Thyroid gland (tissue), 4 donors: ENCODE measurements around the gene SPATA20.

Experiments used
- POLR2A ChIP-seq, 2 donors: fragments of 450-650 bp; IDR thresholded peaks; one replicate each; pipeline ENCODE4 v1.6.1; 2017; ENCODE audit warnings: antibody characterized with exemption in 2 of 2, mild to moderate bottlenecking in 2 of 2, moderate library complexity in 1 of 2
- TF ChIP-seq, protein P1 (sequence below), 6 experiments: fragments of 200-600 bp in 3 of 6; fragments of 450-650 bp in 3 of 6; sonication (generic) in 3 of 6; IDR thresholded peaks; one replicate each; pipeline ENCODE4 v1.5.1; 2016 to 2019; ENCODE audit warnings: antibody characterized with exemption in 6 of 6, mild to moderate bottlenecking in 2 of 6, inconsistent platforms in 1 of 6, moderate library complexity in 1 of 6

DNA sequence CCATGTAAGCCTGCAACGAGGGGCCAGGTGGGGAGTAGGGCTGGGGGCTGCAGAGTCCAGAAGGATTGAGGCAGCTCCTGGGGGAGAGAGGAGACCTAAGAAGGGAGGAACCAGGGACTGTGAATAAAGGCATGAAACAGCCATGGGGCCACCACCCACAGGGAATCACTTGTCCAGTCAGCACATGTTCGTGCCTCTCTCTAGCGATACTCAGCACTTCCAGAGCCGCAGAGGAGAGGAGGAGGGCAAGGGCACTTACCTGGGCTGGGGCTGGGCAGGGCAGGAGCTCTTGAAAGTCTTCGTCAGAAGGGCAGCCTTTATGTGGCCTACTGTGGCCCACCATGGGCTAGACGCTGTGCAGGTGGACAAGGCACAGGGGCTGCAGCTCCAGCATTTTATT, 37.8 kb downstream of the SPATA20 start:
- TF ChIP-seq POLR2A (IDR thresholded peaks at IDR 0.05): no peak
- TF ChIP-seq, protein P1, sequence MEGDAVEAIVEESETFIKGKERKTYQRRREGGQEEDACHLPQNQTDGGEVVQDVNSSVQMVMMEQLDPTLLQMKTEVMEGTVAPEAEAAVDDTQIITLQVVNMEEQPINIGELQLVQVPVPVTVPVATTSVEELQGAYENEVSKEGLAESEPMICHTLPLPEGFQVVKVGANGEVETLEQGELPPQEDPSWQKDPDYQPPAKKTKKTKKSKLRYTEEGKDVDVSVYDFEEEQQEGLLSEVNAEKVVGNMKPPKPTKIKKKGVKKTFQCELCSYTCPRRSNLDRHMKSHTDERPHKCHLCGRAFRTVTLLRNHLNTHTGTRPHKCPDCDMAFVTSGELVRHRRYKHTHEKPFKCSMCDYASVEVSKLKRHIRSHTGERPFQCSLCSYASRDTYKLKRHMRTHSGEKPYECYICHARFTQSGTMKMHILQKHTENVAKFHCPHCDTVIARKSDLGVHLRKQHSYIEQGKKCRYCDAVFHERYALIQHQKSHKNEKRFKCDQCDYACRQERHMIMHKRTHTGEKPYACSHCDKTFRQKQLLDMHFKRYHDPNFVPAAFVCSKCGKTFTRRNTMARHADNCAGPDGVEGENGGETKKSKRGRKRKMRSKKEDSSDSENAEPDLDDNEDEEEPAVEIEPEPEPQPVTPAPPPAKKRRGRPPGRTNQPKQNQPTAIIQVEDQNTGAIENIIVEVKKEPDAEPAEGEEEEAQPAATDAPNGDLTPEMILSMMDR (IDR thresholded peaks at IDR 0.05): no peak
